AG04450 (cell line): ENCODE measurements around the gene PPP3CA. TPM values are rescaled to one million over a fixed set of nuclear protein-coding genes. Genes with fewer than 3 reads are reported as not detected.

ENCODE experiments used
- CTCF ChIA-PET: fragments of 300-600, 350-600 bp; formaldehyde crosslinking; extraction: SDS; loops from one replicate; lab custom pipeline; 2022; ENCODE audit warnings: antibody characterized with exemption, inconsistent platforms; lab: Charles Lee
- POLR2A ChIA-PET: fragments of 350-600 bp; formaldehyde crosslinking; extraction: SDS; loops from one replicate; lab custom pipeline; 2021; ENCODE audit warnings: antibody characterized with exemption, inconsistent platforms; lab: Yijun Ruan, JAX
- DNase-seq: peaks from one replicate; pipeline ENCODE4 v3.0.0-alpha.2; 2011; ENCODE audit warnings: low read depth, low spot score
- H3K27ac ChIP-seq: one replicate; pipeline ENCODE4 v1.5.1; 2012; ENCODE audit warnings: low read depth, low read length, control low read depth
- H3K27me3 ChIP-seq: one replicate; pipeline ENCODE4 v1.6.0; 2012; ENCODE audit warnings: low read length; ENCODE audit not compliant: control insufficient read depth, insufficient read depth
- H3K4me3 ChIP-seq: 2 replicates; pipeline ENCODE4 v1.5.1; 2011; ENCODE audit warnings: mild to moderate bottlenecking, low read depth, low read length, control low read depth
- H3K9me3 ChIP-seq: 2 replicates; pipeline ENCODE4 v1.5.1; 2012; ENCODE audit warnings: low read length; ENCODE audit not compliant: control insufficient read depth, insufficient read depth
- polyA plus RNA-seq: library from polyadenylated mRNA; depleted of rRNA; stranded (reverse); fragments of >200 nt; gene quantifications from 2 replicates; pipeline ENCODE4 v1.2.3, GENCODE V29; 2011
- TF ChIP-seq, protein P1 (sequence below): IDR thresholded peaks from 2 replicates; pipeline ENCODE4 v1.5.1; 2011; ENCODE audit warnings: low read depth, low read length, control low read depth, inconsistent platforms

Gene PPP3CA
- polyA plus RNA-seq, 1 experiment, result 38.7 TPM

DNA sequence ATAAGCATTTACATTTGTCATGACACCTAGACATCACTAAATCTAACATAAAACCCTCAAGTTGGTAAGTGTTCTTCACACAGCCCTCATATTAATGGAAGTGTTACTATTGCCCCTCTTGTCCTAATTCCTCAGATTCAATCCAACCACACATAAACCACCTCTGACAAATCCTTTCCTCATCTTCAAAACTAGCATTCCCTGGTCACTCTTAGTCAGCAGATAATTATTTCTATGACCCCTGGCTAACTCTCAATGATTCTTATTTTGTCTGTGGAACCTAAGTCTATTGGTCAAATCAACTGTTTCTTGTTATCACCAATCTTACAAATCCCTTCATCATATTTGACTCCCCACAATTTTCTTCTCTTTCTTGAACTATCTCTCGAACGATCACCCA is 168.6 kb downstream of the PPP3CA start:
- TF ChIP-seq, protein P1, sequence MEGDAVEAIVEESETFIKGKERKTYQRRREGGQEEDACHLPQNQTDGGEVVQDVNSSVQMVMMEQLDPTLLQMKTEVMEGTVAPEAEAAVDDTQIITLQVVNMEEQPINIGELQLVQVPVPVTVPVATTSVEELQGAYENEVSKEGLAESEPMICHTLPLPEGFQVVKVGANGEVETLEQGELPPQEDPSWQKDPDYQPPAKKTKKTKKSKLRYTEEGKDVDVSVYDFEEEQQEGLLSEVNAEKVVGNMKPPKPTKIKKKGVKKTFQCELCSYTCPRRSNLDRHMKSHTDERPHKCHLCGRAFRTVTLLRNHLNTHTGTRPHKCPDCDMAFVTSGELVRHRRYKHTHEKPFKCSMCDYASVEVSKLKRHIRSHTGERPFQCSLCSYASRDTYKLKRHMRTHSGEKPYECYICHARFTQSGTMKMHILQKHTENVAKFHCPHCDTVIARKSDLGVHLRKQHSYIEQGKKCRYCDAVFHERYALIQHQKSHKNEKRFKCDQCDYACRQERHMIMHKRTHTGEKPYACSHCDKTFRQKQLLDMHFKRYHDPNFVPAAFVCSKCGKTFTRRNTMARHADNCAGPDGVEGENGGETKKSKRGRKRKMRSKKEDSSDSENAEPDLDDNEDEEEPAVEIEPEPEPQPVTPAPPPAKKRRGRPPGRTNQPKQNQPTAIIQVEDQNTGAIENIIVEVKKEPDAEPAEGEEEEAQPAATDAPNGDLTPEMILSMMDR, result no peak
- POLR2A ChIA-PET, result no interaction called here
- CTCF ChIA-PET, result no interaction called here
- no peaks in the 10 kb centered on the region for H3K9me3 ChIP-seq
- no peak overlapping the region for H3K4me3 ChIP-seq
- H3K27ac ChIP-seq, result no peak overlapping the region
- DNase-seq, result no peak
- H3K27me3 ChIP-seq, result no peaks in the 10 kb centered on the region

DNA sequence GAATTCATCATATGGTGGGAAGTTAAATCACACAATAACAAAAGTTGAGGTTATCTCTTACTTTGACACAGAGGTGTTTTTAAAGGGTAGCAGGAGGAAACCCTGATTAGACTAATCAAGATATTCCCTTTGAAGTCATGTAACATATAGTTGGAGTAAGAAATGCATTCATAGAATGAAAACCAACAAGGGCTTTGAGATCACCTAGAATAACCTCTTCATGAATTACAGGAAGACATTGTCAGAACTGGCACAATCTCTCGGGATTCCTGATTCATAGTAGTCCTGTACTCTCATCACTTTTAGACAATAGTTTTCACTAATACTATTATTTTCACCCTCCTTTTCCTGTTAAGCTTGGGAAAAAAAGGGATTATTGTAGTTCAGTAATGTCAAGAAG is 170.2 kb downstream of the PPP3CA start:
- no peaks in the 10 kb centered on the region for H3K9me3 ChIP-seq
- CTCF ChIA-PET, result no interaction called here
- H3K27ac ChIP-seq, result no peak overlapping the region
- no peaks in the 10 kb centered on the region for H3K27me3 ChIP-seq
- no peak for DNase-seq
- TF ChIP-seq, protein P1, result no peak
- POLR2A ChIA-PET, result no interaction called here
- H3K4me3 ChIP-seq, result no peak overlapping the region

DNA sequence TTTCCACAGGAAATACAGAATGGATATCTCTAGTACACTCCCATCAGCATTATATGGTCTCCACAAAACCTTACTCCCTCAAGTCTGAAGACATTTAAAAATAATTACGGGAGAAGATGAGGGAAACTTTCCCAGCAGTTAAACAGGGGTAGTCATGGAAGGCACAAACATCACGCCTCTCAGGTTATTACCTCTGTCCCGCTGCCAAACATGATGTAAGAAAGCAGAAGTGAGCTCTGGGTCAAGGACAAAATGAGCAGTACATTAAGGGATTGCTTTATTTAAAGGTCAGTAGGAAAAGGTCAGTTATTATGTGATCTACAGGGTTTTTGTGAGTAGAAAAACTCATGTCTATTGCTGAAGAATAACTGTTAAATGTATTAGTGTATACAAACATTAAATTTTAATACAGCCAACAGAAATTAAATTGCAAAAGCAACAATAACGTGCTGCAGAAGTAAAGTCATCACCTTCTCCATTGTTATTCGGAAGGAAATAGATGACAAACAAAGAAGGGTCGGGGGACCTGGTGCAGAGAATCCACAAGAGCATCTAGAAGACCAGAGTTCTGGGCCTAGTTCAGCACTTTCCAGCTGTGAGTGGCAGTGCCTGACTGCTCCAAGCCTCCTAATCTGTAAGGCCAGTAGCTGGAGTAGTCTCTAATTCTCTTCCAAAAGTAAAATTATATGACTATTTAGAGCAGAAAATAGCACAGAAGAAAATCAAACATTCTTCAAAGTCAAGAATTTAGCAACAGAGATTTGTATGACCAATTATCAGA is 171.2 kb downstream of the PPP3CA start:
- POLR2A ChIA-PET, result no interaction called here
- no peak for DNase-seq
- Histone ChIP-seq H3K27me3 (no peaks in the 10 kb centered on the region), H3K4me3 (no peak overlapping the region), H3K27ac (no peak overlapping the region), H3K9me3 (no peaks in the 10 kb centered on the region)
- TF ChIP-seq, protein P1, result no peak
- CTCF ChIA-PET, result interaction anchor here (0.5 kb wide), 1 partner anchor 123 kb away, joined by 4 read pairs; no protein-coding TSS in a partner anchor

DNA sequence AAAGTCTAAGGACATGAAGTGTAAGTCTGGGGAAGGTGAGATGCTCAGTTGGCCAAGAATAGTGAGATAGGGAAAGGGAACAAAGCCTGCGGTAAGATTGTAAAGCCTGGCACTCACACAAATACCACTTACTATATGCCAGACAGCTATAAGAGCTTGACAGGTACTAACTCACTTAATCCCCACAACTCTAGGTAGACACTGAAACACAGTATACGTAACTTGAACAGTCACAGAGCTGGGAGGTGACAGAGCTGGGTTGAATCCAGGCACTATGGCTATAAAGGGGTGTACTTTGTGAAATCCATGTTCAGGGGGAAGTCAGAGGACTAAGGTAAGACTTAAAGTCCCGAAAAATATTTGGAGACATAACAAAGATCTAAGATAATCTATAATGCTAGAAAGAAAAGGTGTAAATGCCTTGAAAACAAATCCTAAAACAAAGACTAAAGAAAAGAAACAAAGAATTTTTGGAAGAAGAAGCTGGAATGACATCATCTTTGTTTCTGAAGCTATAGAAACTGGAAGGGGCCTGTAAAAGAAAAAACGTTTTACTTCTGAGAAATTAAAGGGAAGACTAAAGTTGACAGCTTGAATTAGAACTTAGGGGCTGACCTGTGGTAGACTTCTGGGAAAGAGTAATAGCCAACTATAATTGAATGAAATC is 172.5 kb downstream of the PPP3CA start:
- POLR2A ChIA-PET, result no interaction called here

More for the DNA sequence above, 172.5 kb downstream of the PPP3CA start:
- Histone ChIP-seq H3K27ac (no peak overlapping the region), H3K27me3 (no peaks in the 10 kb centered on the region), H3K9me3 (no peaks in the 10 kb centered on the region), H3K4me3 (no peak overlapping the region)
- DNase-seq, result no peak
- TF ChIP-seq, protein P1, result no peak
- CTCF ChIA-PET, result no interaction called here
